GM12878 (cell line): Measurements from ENCODE around the gene RPSA. TPM values are rescaled to one million over a fixed set of nuclear protein-coding genes. Genes with fewer than 3 reads are reported as not detected.

Experiments
- CBFB ChIP-seq: IDR thresholded peaks from 2 replicates; pipeline ENCODE4 v1.6.1; 2016; ENCODE audit warnings: antibody characterized with exemption, low read depth
- CEBPB ChIP-seq, 2 experiments: fragments of 150-350 bp in 1 of 2; IDR thresholded peaks; 2 replicates each; pipeline ENCODE4 v1.6.1; 2012 to 2014; ENCODE audit warnings: low read depth in 2 of 2, low read length in 2 of 2, borderline replicate concordance in 1 of 2, inconsistent platforms in 1 of 2
- EED ChIP-seq: sonication (generic); IDR thresholded peaks from 2 replicates; pipeline ENCODE4 v1.6.1; 2016; ENCODE audit warnings: antibody characterized with exemption, low read depth
- IRF4 ChIP-seq: IDR thresholded peaks from 2 replicates; pipeline ENCODE4 v1.6.1; 2011; ENCODE audit warnings: low read depth, low read length
- JUND ChIP-seq: IDR thresholded peaks from 2 replicates; pipeline ENCODE4 v1.6.1; 2012; ENCODE audit warnings: low read depth, mild to moderate bottlenecking, low read length, improper control_type of control experiment, moderate library complexity
- NFYA ChIP-seq: IDR thresholded peaks from 2 replicates; pipeline ENCODE4 v1.6.1; 2011; ENCODE audit warnings: low read depth, mild to moderate bottlenecking, low read length, improper control_type of control experiment, borderline replicate concordance
- NR2C1 ChIP-seq: fragments of 450-650 bp; IDR thresholded peaks from 2 replicates; pipeline ENCODE4 v1.6.1; 2017; ENCODE audit warnings: antibody characterized with exemption, mild to moderate bottlenecking, moderate library complexity
- NR2F1 ChIP-seq: fragments of 450-650 bp; conservative IDR thresholded peaks from 2 replicates; pipeline ENCODE4 v1.6.1; 2017; ENCODE audit warnings: mild to moderate bottlenecking
- PBX3 ChIP-seq: IDR thresholded peaks from 2 replicates; pipeline ENCODE4 v1.6.1; 2011; ENCODE audit warnings: mild to moderate bottlenecking, low read depth, low read length, moderate library complexity; ENCODE audit not compliant: insufficient replicate concordance
- POLR2A ChIP-seq: IDR thresholded peaks from 2 replicates; pipeline ENCODE4 v1.6.1; 2011; ENCODE audit warnings: low read depth, mild to moderate bottlenecking, low read length
- PRDM15 ChIP-seq: fragments of 450-650 bp; formaldehyde crosslinking; IDR thresholded peaks from 2 replicates; pipeline ENCODE4 v1.4.0; 2020; ENCODE audit warnings: mild to moderate bottlenecking, moderate library complexity
- SRF ChIP-seq, 2 experiments: IDR thresholded peaks; 2 replicates each; pipeline ENCODE4 v1.6.1; 2011; ENCODE audit warnings: low read depth in 2 of 2, low read length in 2 of 2, mild to moderate bottlenecking in 1 of 2, moderate library complexity in 1 of 2
- TARDBP ChIP-seq: IDR thresholded peaks from 2 replicates; pipeline ENCODE4 v1.6.1; 2016; ENCODE audit warnings: borderline replicate concordance
- USF1 ChIP-seq: IDR thresholded peaks from 2 replicates; pipeline ENCODE4 v1.6.1; 2011; ENCODE audit warnings: borderline replicate concordance, low read depth, mild to moderate bottlenecking, moderate library complexity, mixed read lengths, low read length; ENCODE audit not compliant: insufficient read depth; ENCODE audit errors: extremely low read length
- ZBTB11 ChIP-seq: fragments of 450-650 bp; formaldehyde crosslinking; IDR thresholded peaks from 2 replicates; pipeline ENCODE4 v1.5.0; 2022; ENCODE audit warnings: mild to moderate bottlenecking, missing genetic modification characterization
- ZNF687 ChIP-seq: fragments of 450-650 bp; IDR thresholded peaks from 2 replicates; pipeline ENCODE4 v1.6.1; 2017; ENCODE audit warnings: mild to moderate bottlenecking, moderate library complexity
- polyA plus RNA-seq, 11 experiments: library from polyadenylated mRNA; depleted of rRNA in 4 of 11; unstranded in 6 of 11; stranded (reverse) in 5 of 11; fragments of >200 nt; fragmentation: Nextera tagmentation in 4 of 11; fragmentation: Illumina TruSeq in 1 of 11; extraction: Ambion mirVana in 4 of 11; extraction: Trizol in 1 of 11; gene quantifications; 1 replicate in 1 of 11; 2 replicates in 10 of 11; pipeline versions ENCODE4 v1.2.1 to v1.2.3, GENCODE V29; 2011 to 2016; ENCODE audit warnings: inconsistent platforms in 2 of 11, missing spikeins in 2 of 11, low read depth in 1 of 11
- total RNA-seq, 4 experiments: library from RNA; depleted of rRNA in 3 of 4; stranded (reverse); fragments of >200 nt in 3 of 4; fragmentation: Illumina TruSeq in 1 of 4; extraction: Trizol in 1 of 4; gene quantifications; 2 replicates each; pipeline versions ENCODE4 v1.2.1 to v1.2.3, GENCODE V29; 2013 to 2021

RPSA gene
- total and polyA plus RNA-seq, 10 of the 15 experiments (the other 5 are each of a cell fraction or from before 2014, with no cell fraction given) = 1,012 to 5,036 (median 3,460) TPM

- TF ChIP-seq PRDM15 (CRISPR knock-in tag) (no peak), NR2F1 (no peak), IRF4 (no peak), USF1 (no peak), JUND (no peak), NFYA (no peak), ZNF687 (no peak), TARDBP (0 out of 2 replicates have a peak, but pooled peaks have one; percentile 17), CEBPB (IDR thresholded peaks at IDR 0.05; ENCODE audit: borderline replicate concordance in 1 of 2, low read depth in 2 of 2, low read length in 2 of 2) (no peak), EED (no peak), ZBTB11 (CRISPR knock-in tag) (no peak), SRF (IDR thresholded peaks at IDR 0.05; ENCODE audit: low read depth in 2 of 2, low read length in 2 of 2) (no peak), NR2C1 (no peak), POLR2A (peak; percentile 81), CBFB (no peak), PBX3 (no peak)
These were observed 22.4 kb upstream of the RPSA start (continued) for GRCh38 chr3:39383881-39384664.
